Measurements from ENCODE around the gene PNKD.

GRCh38 chr2:218236829-218237228, 33.5 kb upstream of the PNKD start:
- TF ChIP-seq, protein P1, sequence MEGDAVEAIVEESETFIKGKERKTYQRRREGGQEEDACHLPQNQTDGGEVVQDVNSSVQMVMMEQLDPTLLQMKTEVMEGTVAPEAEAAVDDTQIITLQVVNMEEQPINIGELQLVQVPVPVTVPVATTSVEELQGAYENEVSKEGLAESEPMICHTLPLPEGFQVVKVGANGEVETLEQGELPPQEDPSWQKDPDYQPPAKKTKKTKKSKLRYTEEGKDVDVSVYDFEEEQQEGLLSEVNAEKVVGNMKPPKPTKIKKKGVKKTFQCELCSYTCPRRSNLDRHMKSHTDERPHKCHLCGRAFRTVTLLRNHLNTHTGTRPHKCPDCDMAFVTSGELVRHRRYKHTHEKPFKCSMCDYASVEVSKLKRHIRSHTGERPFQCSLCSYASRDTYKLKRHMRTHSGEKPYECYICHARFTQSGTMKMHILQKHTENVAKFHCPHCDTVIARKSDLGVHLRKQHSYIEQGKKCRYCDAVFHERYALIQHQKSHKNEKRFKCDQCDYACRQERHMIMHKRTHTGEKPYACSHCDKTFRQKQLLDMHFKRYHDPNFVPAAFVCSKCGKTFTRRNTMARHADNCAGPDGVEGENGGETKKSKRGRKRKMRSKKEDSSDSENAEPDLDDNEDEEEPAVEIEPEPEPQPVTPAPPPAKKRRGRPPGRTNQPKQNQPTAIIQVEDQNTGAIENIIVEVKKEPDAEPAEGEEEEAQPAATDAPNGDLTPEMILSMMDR (IDR thresholded peaks at IDR 0.05), result no peak
- TF ChIP-seq POLR2AphosphoS5 (IDR thresholded peaks at IDR 0.05) (no peak), POLR2A (IDR thresholded peaks at IDR 0.05) (no peak)
